ENCODE results near the gene INPP5A.
"Not testable (repeated sequence)": the region's sequence is repeated elsewhere in the genome, so short reads cannot be mapped to it uniquely, and the experiment has no call there.

Gene INPP5A

DNA sequence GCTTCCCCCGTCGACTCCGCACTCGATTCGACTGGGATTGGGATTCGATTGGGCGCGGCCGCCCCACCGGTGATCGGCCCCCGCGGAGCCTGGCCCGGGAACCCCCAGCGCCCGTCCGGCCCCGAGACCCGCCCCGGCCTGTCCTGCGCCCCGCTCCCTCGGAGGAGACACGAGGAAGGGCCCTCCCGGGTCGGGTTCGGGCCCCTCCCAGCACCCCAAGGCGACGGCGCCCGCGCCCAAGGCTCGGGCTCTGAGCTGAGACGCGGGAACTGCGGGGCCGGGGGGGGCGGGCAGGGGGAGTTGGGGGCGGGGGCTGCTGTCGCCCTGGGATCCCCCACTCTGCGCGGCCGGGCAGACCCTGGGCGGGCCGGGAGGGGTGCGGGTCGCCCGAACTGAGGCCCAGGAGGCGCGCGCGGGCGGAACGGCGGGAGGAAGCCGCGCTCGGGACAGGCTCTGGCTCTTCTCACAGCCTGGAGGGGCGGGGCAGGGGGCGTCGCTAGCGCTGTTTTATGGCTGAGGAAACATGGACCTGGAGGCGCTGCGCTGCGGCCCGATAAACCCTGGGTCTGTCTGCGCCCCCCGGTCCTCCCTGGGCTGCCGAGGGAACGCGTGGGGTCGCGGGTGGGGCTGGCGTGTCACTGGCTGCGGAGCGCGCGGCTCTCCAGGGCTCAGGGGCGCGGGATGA, 250.1 kb downstream of the INPP5A start:
- ChIA-PET CTCF (no interaction called here), POLR2A (no interaction called here)
- TF ChIP-seq, protein P1, sequence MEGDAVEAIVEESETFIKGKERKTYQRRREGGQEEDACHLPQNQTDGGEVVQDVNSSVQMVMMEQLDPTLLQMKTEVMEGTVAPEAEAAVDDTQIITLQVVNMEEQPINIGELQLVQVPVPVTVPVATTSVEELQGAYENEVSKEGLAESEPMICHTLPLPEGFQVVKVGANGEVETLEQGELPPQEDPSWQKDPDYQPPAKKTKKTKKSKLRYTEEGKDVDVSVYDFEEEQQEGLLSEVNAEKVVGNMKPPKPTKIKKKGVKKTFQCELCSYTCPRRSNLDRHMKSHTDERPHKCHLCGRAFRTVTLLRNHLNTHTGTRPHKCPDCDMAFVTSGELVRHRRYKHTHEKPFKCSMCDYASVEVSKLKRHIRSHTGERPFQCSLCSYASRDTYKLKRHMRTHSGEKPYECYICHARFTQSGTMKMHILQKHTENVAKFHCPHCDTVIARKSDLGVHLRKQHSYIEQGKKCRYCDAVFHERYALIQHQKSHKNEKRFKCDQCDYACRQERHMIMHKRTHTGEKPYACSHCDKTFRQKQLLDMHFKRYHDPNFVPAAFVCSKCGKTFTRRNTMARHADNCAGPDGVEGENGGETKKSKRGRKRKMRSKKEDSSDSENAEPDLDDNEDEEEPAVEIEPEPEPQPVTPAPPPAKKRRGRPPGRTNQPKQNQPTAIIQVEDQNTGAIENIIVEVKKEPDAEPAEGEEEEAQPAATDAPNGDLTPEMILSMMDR (IDR thresholded peaks at IDR 0.05; ENCODE audit: control extremely low read depth, extremely low read depth, low read depth, missing control alignments): no peak
- no peak for DNase-seq (ENCODE audit: extremely low spot score)

DNA sequence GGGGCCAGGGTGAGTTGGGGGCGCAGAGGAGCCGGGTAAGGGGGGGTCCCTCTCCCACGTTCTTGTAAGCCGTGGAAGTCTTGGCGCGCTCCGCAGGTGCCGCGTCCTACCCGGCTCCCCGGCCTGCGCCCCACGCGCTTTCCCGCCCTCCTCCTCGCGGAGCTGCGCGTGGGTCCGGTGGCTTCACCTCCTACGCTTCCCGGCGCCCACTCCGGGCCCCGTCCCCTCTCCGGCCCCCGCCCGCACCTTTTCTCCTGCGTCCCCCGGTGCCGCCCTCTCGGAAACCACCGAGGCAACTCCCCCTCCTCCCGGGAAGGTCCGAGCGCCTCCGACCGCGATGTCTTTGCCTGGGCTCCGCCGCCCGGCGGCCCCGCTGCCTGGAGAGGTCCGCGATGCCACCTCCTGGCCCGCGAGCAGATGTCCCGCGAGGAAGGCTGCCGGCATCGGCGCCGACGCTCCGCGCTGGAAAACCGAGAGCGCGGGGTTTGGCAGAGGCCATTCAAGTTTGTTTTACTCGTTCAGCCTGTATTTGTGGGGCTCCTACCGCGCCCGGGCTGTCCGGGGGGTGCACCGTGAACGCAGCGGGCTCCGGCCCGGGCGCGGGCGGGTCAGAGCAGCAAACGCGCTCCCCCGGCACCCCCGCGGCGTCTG, 250.7 kb downstream of the INPP5A start:
- CTCF ChIA-PET: no interaction called here

DNA sequence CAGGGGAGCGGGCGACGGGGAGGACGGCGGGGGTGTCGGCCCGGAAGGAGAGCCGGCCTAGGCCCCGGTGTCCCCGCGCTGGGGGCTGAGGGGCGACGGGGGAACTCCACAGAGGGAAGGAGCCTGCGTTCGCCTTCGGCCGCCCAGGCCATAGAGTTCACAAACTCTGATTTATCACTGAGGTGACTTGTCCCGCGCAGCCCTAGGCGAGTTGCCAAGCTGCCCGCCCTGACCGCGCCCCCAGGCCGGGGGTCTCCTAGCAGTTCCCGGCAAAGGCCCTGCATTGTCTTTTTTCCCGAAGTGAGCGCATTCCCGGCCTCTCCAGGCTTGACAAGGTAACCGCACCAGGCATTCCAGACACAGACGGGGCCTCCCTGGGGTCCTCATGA, 251.2 kb downstream of the INPP5A start:
- DNase-seq (ENCODE audit: extremely low spot score): no peak
- ChIA-PET POLR2A (no interaction called here), CTCF (no interaction called here)
- TF ChIP-seq, protein P1 (IDR thresholded peaks at IDR 0.05; ENCODE audit: control extremely low read depth, extremely low read depth, low read depth, missing control alignments): no peak

More for the DNA sequence above, 250.7 kb downstream of the INPP5A start:
- DNase-seq (ENCODE audit: extremely low spot score): no peak
- POLR2A ChIA-PET: no interaction called here
- TF ChIP-seq, protein P1 (IDR thresholded peaks at IDR 0.05; ENCODE audit: control extremely low read depth, extremely low read depth, low read depth, missing control alignments): no peak

DNA sequence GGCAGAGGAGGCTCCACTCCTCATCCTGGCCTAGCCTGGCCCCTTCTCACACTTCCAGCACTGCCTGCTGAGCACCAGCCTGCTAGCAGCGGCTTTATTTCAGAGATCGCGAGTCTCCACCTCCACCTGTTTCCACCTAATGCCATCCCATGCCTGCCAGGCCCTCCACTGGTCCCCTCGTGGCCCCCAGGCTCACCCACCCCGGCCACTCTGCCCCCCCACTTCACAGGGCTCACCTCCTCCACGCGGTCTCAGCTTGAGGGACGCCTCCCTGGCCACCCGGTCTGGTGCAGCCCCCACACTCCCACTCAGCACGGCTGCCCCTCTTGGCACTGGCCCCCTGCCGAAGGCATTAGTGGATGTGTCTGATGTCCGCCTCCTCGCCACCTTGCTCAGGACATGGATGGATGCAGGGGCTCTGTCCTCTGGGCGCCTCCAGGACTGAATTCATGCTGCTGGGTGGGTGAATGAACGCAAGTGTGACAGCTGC, 252.1 kb downstream of the INPP5A start:
- TF ChIP-seq, protein P1 (IDR thresholded peaks at IDR 0.05; ENCODE audit: control extremely low read depth, extremely low read depth, low read depth, missing control alignments): no peak
- no peak for DNase-seq (ENCODE audit: extremely low spot score)
- CTCF ChIA-PET: interaction anchor here (1.2 kb wide), 1 partner anchor 135 kb away, joined by 3 read pairs; no protein-coding TSS in a partner anchor
- POLR2A ChIA-PET: no interaction called here

DNA sequence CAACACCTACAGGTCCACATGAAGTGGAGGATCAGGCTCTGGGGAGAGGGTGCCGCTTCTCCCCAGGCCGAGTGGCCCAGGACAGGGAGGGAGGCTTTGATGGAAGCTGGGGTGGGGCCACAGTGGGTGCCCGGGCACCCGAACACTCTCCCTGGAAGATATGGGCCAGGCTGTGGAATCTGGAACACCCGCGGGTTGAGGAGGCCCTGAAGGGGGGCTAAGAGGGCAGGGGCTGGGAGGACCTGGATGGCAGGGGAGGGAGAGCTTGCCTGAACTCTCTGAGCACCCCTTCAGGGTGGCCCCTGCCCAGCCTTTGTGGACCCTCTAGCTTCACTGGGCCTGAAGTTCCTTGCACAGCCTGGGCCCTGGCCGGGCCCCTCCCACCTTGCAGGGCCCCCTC, 252.9 kb downstream of the INPP5A start:
- ChIA-PET POLR2A (no interaction called here), CTCF (interaction anchor here (1.1 to 1.2 kb wide), 2 partner anchors 18 to 135 kb away, joined by 3 read pairs; no protein-coding TSS in a partner anchor)
- DNase-seq (ENCODE audit: extremely low spot score): no peak
- TF ChIP-seq, protein P1 (IDR thresholded peaks at IDR 0.05; ENCODE audit: control extremely low read depth, extremely low read depth, low read depth, missing control alignments): no peak

DNA sequence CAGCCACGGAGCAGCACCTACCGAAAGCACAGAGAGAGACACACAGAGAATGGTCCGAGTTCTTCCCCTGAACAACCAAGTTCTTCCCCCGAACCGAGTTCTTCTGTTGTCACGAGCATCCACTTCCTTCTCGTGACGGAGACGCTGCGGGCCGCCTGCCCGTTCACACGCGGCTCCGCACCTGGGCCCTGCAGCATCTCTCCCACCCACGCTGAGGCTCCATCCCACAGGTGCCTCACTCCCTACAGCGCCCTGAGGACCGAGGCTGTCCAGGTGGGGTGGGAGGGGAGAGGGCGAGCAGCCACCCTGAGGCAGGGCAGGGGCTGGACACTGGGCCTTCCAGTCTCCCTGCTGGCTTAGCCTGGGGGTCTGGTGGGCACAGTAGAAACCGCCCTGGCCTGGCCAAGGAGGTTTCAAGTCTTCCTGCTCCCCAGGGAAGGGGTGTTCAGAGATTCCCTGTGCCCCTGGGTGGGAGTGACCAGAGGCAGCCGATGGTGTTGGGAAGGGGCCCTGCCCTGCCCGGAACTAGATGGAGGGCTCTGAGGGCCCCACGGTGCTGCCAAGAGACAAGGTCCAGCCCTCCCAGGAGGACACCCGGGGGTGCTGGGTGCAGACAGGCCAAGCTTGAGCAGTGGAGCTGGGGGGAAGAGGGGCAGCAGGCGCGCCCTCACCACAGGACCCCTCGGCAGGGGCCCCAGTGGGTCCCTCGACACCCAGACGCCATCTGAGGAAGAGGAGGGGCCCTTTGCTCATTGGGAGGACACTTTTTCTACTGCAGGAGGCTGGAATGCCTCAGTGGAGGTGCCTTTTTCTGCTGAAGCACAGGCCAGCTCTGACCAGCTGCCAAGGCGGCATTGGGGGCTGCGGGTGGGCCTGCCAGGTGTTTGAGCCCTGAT, 253.6 kb downstream of the INPP5A start:
- ChIA-PET CTCF (interaction anchor here (1.1 kb wide), 1 partner anchor 17 kb away, joined by 3 read pairs; no protein-coding TSS in a partner anchor), POLR2A (no interaction called here)
- TF ChIP-seq, protein P1 (IDR thresholded peaks at IDR 0.05; ENCODE audit: control extremely low read depth, extremely low read depth, low read depth, missing control alignments): no peak
- DNase-seq (ENCODE audit: extremely low spot score): no peak

DNA sequence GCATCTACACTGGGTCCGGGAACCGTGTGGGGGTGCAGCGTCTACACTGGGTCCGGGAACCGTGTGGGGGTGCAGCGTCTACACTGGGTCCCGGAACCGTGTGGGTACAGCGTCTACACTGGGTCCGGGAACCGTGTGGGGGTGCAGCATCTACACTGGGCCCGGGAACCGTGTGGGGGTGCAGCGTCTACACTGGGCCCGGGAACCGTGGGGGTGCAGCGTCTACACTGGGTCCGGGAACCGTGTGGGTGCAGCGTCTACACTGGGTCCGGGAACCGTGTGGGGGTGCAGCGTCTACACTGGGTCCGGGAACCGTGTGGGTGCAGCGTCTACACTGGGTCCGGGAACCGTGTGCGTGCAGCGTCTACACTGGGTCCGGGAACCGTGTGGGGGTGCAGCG, 254.5 kb downstream of the INPP5A start:
- DNase-seq (ENCODE audit: extremely low spot score); POLR2A ChIA-PET; CTCF ChIA-PET: not testable (repeated sequence)

Data from GM10248 (cell line).